HepG2 (cell line): ENCODE data around the gene BEST2. TPM values are rescaled to one million over a fixed set of nuclear protein-coding genes. Genes with fewer than 3 reads are reported as not detected.

ENCODE experiments used
- AFF4 ChIP-seq: sonication (generic); formaldehyde crosslinking; IDR thresholded peaks from 2 replicates; pipeline ENCODE4 v1.4.0; 2020; ENCODE audit warnings: missing genetic modification reagents
- BRF2 ChIP-seq: sonication (generic); formaldehyde crosslinking; IDR thresholded peaks from 2 replicates; pipeline ENCODE4 v1.8.1; 2022; ENCODE audit warnings: mild to moderate bottlenecking, missing genetic modification reagents
- FUBP1 ChIP-seq: sonication (generic); formaldehyde crosslinking; IDR thresholded peaks from 2 replicates; pipeline ENCODE4 v1.5.1; 2020; ENCODE audit warnings: missing genetic modification reagents, mild to moderate bottlenecking, borderline replicate concordance
- HMGXB3 ChIP-seq: sonication (generic); formaldehyde crosslinking; IDR thresholded peaks from 2 replicates; pipeline ENCODE4 v1.4.0; 2020; ENCODE audit warnings: missing genetic modification reagents, borderline replicate concordance
- KMT2A ChIP-seq: sonication (generic); formaldehyde crosslinking; IDR thresholded peaks from 2 replicates; pipeline ENCODE4 v1.4.0; 2020; ENCODE audit warnings: missing genetic modification reagents
- NR0B2 ChIP-seq: sonication (generic); formaldehyde crosslinking; IDR thresholded peaks from 2 replicates; pipeline ENCODE4 v1.4.0; 2020; ENCODE audit warnings: mild to moderate bottlenecking, missing genetic modification reagents
- TAF15 ChIP-seq: fragments of 200-400 bp; formaldehyde crosslinking; IDR thresholded peaks from one replicate; pipeline ENCODE4 v1.6.1; 2018; ENCODE audit warnings: mild to moderate bottlenecking, low read depth, low read length; ENCODE audit not compliant: poor library complexity, severe bottlenecking
- ZNF451 ChIP-seq: sonication (generic); formaldehyde crosslinking; IDR thresholded peaks from 2 replicates; pipeline ENCODE4 v1.5.0; 2020; ENCODE audit warnings: mild to moderate bottlenecking, missing genetic modification reagents
- ZNF598 ChIP-seq: sonication (generic); formaldehyde crosslinking; IDR thresholded peaks from 2 replicates; pipeline ENCODE4 v1.5.1; 2020; ENCODE audit warnings: mild to moderate bottlenecking, missing genetic modification reagents, borderline replicate concordance
- polyA plus RNA-seq, 8 experiments: library from polyadenylated mRNA; depleted of rRNA in 3 of 8; stranded (reverse) in 7 of 8; unstranded in 1 of 8; fragments of >200 nt; fragmentation: Illumina TruSeq in 4 of 8; extraction: Trizol in 4 of 8; gene quantifications; 2 replicates each; pipeline versions ENCODE4 v1.2.1 to v1.2.3, GENCODE V29; 2011 to 2016; ENCODE audit warnings: low read depth in 4 of 8, missing spikeins in 1 of 8, mixed read lengths in 1 of 8; ENCODE audit not compliant: insufficient read depth in 1 of 8
- total RNA-seq, 5 experiments: library from RNA; depleted of rRNA; stranded (reverse); fragments of >200 nt; fragmentation: Illumina TruSeq; extraction: Trizol; gene quantifications; 2 replicates each; pipeline ENCODE4 v1.2.3, GENCODE V29; 2016; ENCODE audit warnings: low read depth in 1 of 5

BEST2 gene
- total and polyA plus RNA-seq, 2 of the 13 experiments (the other 11 are each of a cell fraction or from before 2014, with no cell fraction given), result not detected

- TF ChIP-seq NR0B2 (no peak), ZNF598 (CRISPR knock-in tag) (peak; percentile 75; the same call in 1 of the 2 replicates), HMGXB3 (CRISPR knock-in tag) (no peak), FUBP1 (CRISPR knock-in tag) (no peak), ZNF451 (CRISPR knock-in tag) (0 out of 2 replicates have a peak, but pooled peaks have one; percentile 23), AFF4 (CRISPR knock-in tag) (no peak), KMT2A (CRISPR knock-in tag) (no peak), TAF15 (no peak), BRF2 (CRISPR knock-in tag) (no peak)
These were observed 6.1 kb downstream of the BEST2 start (continued) for GRCh38 chr19:12757544-12758274.
